Stimulated activated CD4-positive, alpha-beta T cell treated with anti-CD3 and anti-CD28 coated beads, Interleukin-4, amount 100 ng/mL, for 4 hours (primary cell): Measurements from ENCODE around the gene RPL29.

Source experiments
- DNase-seq, 2 experiments: peaks; one replicate each; pipeline ENCODE4 v3.0.0-alpha.2; 2020

RPL29 gene

DNA sequence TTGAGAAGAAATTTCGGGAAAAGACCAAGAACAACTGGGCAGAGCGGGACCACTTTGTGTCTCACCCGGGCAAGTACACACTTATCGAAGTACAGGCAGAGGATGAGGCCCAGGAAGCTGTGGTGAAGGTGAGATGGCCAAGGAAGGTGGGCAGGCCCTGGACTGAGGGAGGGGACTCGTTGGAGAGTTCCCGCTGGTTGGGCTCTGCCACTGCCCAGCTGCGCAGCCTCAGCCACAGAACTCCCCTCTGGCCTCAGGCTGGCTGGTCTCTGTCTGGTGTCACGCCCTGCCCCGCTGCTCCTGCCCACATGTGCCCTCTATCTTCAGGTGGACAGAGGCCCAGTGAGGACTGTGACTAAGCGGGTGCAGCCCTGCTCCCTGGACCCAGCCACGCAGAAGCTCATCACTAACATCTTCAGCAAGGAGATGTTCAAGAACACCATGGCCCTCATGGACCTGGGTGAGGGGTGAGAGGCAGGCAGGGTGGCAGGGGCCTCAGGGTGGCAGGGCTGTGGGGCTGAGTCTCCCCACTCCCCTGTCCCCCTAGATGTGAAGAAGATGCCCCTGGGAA lies 51.2 kb downstream of the RPL29 start:
- no peak for DNase-seq
